AG08396 (cell line): ENCODE results near the gene JHY.

ENCODE experiments used
- DNase-seq: peaks from one replicate; pipeline ENCODE4 v3.0.0; 2012; ENCODE audit warnings: low spot score, mixed read lengths

Gene JHY

DNA sequence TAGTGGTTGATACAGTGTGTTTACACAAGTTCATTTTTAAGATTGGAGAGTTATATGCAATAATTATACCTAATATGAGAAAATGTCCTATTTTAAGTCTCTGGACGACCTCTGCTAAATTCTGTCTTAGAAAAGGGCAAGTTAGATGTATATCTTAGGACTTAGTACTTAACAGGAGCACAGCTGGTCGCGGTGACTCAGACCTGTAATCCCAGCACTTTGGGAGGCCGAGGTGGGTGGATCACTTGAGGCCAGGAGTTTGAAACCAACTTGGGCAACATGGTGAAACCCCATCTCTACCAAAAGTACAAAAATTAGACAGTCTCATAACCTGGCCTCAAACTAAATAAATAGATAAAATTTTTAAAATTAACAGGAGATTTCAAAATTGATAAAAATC is 71.9 kb downstream of the JHY start:
- no peak for DNase-seq

DNA sequence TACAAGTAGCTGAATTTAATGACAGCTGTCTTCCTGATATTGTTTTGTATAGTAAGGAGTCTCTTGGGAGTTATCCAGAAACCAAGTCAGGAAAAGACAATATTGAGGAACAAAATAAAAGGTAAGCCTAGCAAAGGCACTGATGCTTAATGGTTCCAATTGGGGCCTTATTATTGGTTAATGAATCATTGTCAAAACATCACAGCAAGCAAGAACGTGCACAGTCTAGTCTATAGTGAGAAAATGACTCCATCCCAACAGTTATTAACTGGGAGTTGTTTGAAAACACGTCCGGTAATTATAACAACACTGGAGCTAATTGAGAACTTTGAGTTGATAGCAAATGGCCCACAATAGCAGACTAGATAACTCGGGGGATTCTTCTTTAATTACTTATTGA is 81.4 kb downstream of the JHY start:
- DNase-seq, result no peak

DNA sequence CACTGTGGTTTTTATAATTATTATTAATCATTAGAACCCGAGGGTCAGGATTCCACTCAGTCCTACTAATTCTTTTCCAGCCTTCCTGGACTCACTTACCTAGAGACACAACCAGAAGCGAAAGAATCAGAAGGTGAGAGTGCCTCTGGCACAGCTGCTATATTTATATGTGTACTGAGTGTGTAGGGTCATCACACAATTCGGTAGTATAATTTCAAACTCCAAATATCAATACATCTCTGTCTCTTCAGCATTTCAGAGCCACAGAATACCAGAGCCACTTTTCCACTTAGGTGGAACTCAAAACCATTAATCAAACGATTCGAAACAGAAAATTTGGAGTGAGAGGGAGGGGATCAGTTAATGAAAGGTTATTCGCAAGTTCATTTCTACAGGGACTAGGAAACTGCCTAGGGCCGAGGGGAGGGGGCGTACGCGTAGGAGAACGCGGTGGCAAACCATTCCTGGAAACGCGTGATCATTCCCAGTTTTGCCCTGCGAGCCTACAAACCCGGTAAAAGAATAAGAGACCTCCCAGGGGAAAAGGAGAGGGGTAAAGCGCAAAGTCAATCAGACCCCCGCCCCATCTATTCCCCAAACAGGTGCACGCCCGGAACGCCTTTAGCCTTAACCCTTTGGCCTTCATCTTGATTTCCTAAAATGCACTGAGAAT is 93.6 kb downstream of the JHY start:
- no peak for DNase-seq

DNA sequence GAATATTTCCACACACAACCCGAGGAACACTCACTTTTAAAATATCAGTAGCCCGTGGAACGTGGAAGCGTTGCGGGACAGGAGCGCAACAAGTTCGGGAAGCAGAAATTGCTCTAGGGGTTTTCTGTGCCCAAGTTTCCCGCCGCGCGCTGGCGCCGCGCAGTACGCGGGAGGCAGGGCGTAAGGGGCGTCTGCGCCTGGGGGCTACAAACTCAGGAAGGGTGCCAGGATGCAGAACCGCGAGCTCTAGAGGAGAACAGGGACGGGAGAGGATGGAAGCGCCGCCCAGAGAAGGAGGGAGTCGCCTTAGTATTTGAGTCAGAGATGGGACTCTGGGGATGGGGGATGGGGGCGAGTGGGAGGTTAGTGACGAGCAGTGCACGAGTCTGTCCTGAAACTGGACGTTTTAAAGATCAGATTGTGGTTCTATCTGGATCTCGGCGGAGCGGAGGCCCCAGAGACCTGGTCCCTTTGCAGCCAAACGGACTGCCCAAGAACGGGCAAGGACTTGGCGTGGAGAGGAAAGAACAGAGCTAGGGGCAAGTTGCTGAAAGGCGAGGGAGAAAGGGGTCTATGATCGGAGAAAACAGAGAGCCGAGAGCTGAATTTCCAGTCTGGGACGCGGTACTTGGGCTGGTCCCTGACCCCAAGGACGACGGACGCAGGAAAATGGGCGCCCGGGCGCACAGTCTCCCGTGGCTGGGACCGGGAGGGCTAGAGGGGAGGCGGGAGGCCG is 94.3 kb downstream of the JHY start:
- no peak for DNase-seq

DNA sequence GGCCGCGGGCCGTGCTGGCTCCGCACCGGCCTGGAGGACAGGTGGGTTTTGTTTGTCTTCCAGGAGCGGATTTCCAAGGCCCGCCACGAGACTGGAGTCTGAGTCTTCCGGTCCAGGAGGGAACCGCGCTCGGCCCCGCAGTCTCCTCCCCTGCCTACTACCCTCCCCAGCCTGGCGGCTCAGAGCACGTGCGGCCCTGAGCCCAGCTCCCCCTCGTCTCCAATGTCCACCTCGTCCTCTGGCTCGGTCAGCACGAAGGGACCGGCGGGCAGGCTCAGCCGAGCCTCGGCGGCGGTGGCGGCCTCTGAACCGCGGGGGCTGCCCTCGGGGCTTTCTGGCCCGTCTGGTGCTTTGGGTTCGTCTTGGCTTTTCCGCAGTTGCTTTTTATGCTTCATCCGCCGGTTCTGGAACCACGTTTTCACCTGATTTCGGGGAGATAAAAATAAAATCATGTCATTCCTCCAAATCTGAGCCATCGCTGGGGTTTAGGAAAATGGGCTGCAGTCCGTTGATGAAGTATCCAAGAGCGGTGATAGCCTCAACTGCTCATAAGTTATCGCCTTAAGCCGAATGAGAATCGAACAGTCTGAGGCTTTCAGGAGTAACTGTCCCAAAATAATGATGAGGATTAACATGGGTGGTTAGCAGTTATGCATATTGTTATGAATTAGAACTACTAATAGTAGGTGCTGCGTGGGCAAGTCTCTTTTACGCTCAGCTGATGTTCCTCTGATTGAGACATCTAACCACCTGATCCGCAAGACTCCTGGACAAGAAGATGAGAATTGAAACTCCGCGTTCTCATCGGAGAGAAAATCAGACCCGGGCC is 95.1 kb downstream of the JHY start:
- DNase-seq, result no peak

DNA sequence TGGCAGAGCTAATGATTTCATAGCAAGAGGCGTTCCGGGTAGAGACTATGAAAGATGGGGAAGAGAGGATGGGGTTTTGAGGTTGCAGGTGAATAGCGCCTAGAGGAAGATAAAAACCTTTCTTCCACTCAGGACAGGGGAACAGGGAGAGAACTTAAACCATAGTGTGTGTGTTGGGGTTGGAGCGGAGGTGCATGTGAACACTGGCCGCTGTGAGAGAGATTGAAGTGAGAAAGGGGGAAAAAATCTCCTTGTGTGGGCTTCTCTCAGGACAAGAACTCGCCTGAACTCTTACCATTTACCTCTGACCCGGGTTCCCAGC is 95.7 kb downstream of the JHY start:
- DNase-seq, result no peak

DNA sequence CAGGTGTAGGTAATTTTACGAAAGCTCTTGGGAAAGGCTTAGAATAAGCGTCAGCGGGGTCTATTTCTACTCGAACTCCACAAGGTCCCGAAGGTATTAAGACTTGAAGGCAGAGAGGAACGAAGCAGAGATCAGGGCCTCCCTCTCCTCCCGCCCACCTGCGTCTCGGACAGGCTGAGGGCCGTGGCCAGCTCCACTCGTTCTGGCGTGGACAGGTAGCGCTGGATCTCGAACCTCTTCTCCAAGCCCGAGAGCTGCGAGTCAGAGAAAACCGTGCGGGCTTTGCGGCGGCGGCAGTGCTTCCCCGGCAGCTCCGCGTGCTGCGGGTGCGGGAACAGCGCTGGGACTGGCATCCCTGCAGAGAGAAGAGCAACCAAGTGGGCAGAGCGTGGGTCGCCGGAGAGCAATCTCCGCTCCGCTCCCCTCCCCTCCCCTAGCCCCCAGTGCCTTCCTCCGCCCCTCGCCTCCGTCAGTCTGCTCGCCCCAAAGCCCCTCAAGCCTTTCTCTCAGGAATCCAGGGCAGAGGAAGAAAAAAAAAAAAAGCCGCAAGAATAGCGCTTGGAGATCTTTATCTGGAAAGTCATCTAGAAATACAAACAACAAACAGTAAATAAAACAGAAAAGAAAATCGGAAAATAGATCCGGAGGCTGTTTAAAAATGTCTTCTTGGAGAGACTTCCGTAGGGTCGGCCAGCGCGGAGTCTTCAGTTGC is 96.7 kb downstream of the JHY start:
- DNase-seq, result no peak

DNA sequence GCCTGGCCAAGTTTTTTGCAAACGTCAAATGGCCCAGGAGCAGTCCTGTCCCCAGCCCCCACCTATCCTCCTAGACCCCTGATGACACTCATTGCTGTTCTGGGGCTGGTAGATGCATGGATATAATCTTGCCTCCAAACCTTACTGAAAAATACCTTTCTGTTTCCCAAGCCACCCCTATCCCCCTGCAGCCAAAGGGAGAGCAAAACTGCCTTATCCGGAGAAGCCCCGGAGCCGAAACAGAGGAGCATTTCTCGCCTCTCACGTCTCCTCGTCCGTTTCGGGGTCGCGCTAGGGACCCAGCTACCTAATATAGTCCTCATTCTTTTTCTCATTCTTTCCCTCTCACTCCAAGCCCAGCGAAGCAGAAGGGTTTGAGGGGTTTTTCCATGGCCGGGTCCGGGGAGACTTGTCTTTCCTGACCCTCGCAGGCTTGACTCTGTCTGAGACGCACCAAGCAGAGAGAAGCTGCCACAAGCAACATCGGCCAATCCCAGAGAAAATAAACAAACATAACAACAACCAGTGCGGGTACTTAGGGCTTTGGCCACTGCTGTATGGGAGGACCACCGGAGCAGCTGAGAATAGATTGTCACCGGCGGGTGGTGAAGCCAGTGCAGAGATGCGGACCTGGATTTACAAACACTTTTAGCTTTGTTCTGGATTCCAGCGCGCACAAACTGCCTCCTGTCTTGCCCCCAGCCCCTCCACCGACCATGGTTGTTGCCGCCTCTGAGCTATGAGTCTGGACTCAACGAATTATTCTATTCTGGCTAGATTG is 97.4 kb downstream of the JHY start:
- DNase-seq, result no peak

DNA sequence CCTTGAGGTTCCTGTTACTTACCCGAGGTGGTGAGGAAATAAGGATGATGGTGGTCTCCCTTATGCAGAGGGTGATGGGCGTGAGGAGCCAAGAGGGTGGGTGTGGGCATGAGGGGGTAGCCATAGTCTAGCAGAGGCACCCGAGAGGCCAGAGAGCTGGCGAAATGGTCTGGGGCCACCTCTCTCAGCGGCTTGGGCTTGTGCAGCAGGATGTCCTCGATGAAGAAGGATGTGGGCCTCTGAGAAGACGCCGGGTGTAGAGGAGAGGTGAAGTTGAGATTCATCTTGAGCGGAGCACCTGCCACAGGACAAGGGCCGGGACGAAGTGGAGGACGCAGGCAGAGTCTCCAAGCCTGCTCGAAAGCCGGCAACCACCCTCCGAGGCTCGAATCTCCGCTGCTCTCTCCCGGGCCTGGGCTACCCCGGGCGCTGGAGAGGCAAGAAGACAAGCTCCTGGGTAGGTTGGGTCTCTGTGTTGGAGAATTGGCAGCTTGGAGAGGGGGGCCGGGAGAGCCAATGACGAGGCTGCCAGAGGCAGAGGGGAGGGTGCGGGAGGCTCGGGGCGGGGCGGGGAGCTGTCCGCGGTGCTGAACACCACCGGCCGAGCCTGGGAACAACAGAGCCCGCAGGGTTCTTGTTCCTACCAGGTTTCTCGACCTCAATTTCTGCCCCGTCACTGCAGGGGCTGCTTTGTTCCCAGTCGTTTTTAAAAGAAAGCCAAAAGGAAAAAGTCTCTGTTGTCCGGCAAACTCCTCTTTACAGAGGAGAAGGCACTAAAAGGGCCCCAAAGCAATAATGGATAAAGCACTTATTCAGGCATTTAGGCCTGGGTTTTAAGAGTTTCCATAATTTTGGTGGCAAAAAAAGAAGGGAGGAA is 99.1 kb downstream of the JHY start, which contains the start of gene BSX:
Gene BSX, minus strand, starts transcription at position 447 of the 877 bp plus-strand sequence. Its CDS starts 163 bp downstream, at position 284.
- DNase-seq, result peak; percentile 77

DNA sequence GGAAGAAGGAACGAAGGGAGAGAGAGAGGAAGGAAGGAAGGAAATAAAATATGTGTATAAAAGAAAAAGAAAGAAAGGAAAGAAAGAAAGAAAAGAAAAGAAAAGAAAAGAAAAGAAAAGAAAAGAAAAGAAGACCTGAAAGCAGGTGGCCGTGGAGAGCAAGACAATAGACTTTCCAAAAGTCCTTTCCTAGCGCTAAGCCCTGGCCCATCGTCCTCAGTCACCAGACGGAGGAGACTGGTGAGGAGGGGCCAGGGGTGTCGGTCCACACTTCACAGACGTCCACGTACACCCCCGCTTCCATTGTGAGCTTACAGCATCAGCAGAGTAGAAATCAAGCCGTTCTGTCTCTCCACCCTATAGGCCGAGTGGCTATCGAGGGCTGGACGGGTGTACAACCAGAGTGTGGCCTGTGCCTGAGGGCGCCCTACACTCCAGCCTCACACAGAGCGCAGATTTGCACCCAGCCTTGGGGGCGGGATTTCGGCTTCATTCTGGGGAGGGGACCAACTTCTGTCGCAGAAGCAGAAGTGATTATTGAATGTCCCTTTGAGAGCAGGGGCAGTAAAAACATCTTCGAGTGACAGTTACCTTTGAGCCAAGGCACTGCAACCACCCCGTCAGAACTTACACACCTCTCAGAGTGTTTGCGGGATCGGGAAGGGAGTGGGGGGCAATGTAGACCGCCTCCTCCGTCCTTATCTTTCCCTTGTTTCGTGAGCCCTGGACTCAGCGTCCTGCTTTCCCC is 101.1 kb downstream of the JHY start:
- no peak for DNase-seq

DNA sequence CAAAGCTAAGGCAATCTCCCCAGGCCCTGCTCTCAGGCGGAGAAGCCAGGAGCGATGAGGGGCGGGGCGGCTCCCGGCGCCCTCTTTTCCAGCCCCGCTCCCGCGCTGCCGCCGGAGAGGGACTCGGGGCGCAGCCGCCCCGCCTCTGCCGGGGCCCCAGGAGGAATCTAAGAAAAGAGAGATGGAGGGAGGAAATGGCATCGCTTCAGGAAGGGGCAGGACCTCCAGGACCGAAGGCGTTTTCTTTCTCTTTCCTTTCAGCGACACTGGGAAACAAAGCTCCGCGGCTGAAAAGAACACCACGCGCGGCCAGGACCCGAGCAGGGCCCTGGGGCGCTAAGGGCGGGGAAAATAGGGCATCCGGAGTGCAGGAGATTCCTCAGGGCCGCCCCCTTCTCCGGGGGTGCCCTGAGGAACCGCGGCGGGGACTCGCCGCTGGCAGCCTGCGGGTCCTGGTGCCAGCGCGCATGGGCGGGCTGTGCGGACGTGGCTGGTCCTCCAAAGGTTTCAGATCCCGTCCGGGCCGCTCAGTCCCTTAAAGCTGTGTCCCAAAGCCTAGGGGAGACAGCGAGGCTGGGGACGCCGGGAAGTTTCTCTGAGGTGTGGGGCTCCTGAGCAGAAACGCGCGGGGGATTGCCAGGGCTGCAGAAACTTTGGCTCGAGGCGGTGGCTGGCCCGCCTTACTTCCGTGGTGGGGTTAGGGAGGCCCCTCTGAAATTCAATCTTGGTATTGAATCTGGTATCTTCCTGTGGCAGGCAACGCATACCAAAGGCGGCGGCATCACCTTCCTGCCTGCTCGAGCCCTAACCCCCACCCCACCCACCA is 101.8 kb downstream of the JHY start:
- DNase-seq, result no peak

DNA sequence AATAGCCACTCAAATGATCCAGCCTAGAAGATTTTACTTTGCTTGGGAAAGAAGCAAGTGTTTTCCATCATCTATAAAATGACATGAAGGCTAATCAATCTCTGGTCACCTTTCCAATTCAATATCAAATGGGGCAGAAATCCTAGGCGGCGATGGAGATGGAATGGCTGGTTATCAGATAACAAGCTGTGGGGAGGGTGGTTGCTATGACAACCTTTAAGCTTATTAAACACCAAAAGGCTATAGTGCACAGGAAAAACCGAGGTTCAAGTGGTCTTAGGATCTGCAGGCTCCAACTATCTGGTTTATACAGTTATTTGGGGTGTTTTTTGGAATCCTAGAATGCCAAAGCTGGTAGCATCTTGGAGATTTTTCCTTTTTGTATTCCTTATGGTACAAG is 113.0 kb downstream of the JHY start:
- no peak for DNase-seq

DNA sequence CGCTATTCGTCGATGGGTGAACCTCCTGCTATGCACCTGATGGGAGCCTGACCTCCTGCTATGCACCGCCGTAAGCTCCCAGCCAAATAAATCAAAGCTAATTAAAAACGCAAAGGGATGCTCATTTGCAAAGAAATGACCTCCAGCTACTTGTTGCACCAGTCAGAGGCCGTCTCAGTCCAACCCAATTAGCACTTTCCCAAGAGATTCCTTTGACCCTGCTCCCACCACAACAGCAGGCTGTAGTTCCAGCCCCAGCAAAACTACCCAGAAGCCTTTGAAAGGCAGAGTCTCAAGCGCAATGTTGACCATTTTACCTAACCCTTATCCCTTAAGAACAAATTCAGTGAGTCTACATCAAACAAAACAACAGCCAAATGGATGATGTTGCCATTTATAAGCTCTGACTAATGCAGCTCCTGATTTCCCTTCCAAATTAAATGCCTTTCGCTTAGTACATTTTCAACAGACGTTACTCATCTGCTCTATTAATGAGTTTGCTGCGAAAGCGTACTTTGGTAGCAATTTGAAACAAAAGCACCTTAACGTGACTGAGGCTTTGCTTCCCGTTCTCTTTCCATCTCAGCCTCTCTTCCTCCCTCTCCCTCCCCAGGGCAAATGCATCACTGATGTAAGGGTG is 116.3 kb downstream of the JHY start:
- no peak for DNase-seq

DNA sequence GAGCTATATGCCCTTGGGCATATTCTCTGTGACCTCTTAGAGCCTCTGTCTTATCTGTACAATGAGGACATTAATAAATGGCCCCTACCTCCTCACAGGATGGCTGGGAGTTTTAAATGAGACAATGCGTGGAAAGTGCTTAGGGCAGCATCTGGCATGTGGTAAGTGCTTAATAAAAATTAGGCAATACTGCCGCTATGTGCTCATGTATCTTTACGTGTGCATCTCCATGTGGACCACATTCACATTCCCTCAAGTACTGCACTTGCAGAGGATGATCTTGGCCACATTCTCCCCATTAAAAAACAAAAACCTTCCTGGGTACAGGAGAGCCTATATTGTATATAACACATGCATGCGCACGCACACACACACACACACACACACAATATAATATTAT is 118.2 kb downstream of the JHY start:
- DNase-seq, result no peak

DNA sequence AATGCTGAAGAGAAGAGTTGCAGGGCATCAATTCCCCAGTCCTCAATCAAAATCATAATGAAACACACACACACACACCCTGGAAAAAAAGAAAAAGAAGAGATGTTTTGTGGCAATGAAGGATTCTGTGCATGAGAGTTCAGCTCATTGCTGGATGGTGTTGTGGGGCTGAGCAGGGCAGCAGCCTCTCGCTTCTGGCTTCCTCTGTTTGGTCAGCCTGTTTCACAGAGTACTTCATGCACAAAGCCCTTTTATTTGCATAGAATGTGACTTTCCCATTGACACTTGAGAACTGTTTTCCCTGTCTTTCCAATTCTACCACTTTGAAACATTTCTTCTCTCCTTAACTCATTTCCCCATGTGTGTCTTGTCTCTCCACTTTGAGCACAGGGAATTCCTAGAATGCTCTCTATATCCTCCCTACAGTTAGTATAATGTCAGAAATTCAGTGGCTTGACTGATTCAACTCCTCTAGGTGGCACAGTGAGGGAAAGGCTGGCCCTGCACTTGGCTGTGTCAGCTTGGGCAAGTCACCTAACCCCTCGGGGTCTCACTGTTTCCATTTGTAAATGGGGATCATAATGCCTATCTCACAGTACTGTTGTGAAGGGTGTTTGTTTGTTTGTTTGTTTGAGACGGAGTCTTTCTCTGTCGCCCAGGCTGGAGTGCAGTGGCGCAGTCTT is 124.4 kb downstream of the JHY start:
- no peak for DNase-seq
